CD14-positive monocyte (primary cell): ENCODE measurements around the gene MSMO1. TPM values are rescaled to one million over a fixed set of nuclear protein-coding genes. Genes with fewer than 3 reads are reported as not detected.

Experiments used
- DNase-seq, 3 donors: peaks; one replicate each; pipeline ENCODE4 v3.0.0-alpha.2; 2011 to 2022
- H2AFZ ChIP-seq: 2 replicates; pipeline ENCODE4 v1.6.0; 2012; ENCODE audit warnings: mild to moderate bottlenecking, low read depth, low read length, inconsistent platforms; ENCODE audit not compliant: insufficient read depth, poor library complexity, severe bottlenecking
- H3K27ac ChIP-seq, 2 donors: 1 replicate in 1 of 2; 2 replicates in 1 of 2; pipeline ENCODE4 v1.5.1; 2012 to 2013; ENCODE audit warnings: low read length in 2 of 2, control low read depth in 1 of 2, inconsistent platforms in 1 of 2, low read depth in 1 of 2, mild to moderate bottlenecking in 1 of 2
- H3K27me3 ChIP-seq, 2 donors: one replicate each; pipeline versions ENCODE4 v1.6.0 to v1.6.1; 2011 to 2013; ENCODE audit warnings: low read length in 2 of 2; ENCODE audit not compliant: control insufficient read depth in 2 of 2, insufficient read depth in 2 of 2
- H3K36me3 ChIP-seq, 2 donors: replicated peaks in 1 of 2; 1 replicate in 1 of 2; 2 replicates in 1 of 2; pipeline versions ENCODE4 v1.5.1 to v1.6.1; 2012 to 2013; ENCODE audit warnings: low read length in 2 of 2, control low read depth in 1 of 2, inconsistent platforms in 1 of 2, mild to moderate bottlenecking in 1 of 2; ENCODE audit not compliant: insufficient read depth in 2 of 2, control insufficient read depth in 1 of 2
- H3K4me1 ChIP-seq, 2 donors: 1 replicate in 1 of 2; 2 replicates in 1 of 2; pipeline versions ENCODE4 v1.5.1 to v1.6.1; 2012 to 2013; ENCODE audit warnings: low read length in 2 of 2, control low read depth in 1 of 2, inconsistent platforms in 1 of 2, mild to moderate bottlenecking in 1 of 2, moderate library complexity in 1 of 2; ENCODE audit not compliant: insufficient read depth in 2 of 2, control insufficient read depth in 1 of 2
- H3K4me2 ChIP-seq: replicated peaks from 2 replicates; pipeline ENCODE3; 2012; ENCODE audit warnings: low read length, moderate library complexity, mild to moderate bottlenecking; ENCODE audit not compliant: poor library complexity, severe bottlenecking; ENCODE audit errors: extremely low read depth
- H3K4me3 ChIP-seq, 3 experiments: fragments of 200-600 bp in 1 of 3; sonication (generic) in 1 of 3; replicated peaks in 1 of 3; 1 replicate in 2 of 3; 2 replicates in 1 of 3; pipeline ENCODE4 v1.5.1; 2011 to 2013; ENCODE audit warnings: low read length in 3 of 3, mild to moderate bottlenecking in 3 of 3, control low read depth in 2 of 3, low read depth in 2 of 3, inconsistent platforms in 1 of 3, moderate library complexity in 1 of 3
- H3K79me2 ChIP-seq: 2 replicates; pipeline ENCODE4 v1.6.0; 2012; ENCODE audit warnings: mild to moderate bottlenecking, control low read depth, inconsistent platforms, low read length, moderate library complexity; ENCODE audit not compliant: insufficient read depth
- H3K9ac ChIP-seq: 2 replicates; pipeline ENCODE4 v1.6.0; 2017; ENCODE audit warnings: low read length, mild to moderate bottlenecking; ENCODE audit not compliant: insufficient read depth, poor library complexity, severe bottlenecking
- H3K9me3 ChIP-seq, 2 donors: replicated peaks in 1 of 2; 1 replicate in 1 of 2; 2 replicates in 1 of 2; pipeline versions ENCODE4 v1.5.1 to v1.6.1; 2012 to 2013; ENCODE audit warnings: low read length in 2 of 2, control low read depth in 1 of 2; ENCODE audit not compliant: control insufficient read depth in 1 of 2, insufficient read depth in 1 of 2
- H4K20me1 ChIP-seq: 2 replicates; pipeline ENCODE4 v1.6.0; 2012; ENCODE audit warnings: mild to moderate bottlenecking, low read length, control low read depth, moderate library complexity; ENCODE audit not compliant: insufficient read depth
- H3K27ac Mint-ChIP-seq, 7 donors: one replicate each; pipeline ENCODE4 v1.8.0; 2020; ENCODE audit warnings: mild to moderate bottlenecking in 7 of 7, mixed read lengths in 7 of 7, moderate library complexity in 6 of 7, inconsistent platforms in 2 of 7
- H3K27me3 Mint-ChIP-seq, 3 donors: one replicate each; pipeline ENCODE4 v1.8.0; 2021 to 2022; ENCODE audit warnings: low read depth in 3 of 3, mild to moderate bottlenecking in 3 of 3, mixed read lengths in 3 of 3, moderate library complexity in 3 of 3, inconsistent platforms in 1 of 3
- H3K36me3 Mint-ChIP-seq, 2 donors: one replicate each; pipeline ENCODE4 v1.8.0; 2020; ENCODE audit warnings: mixed read lengths in 2 of 2, inconsistent platforms in 1 of 2, mild to moderate bottlenecking in 1 of 2
- H3K4me1 Mint-ChIP-seq: one replicate; pipeline ENCODE4 v1.8.0; 2020; ENCODE audit warnings: mild to moderate bottlenecking, mixed read lengths
- H3K4me3 Mint-ChIP-seq, 2 donors: one replicate each; pipeline ENCODE4 v1.8.0; 2020; ENCODE audit warnings: mild to moderate bottlenecking in 2 of 2, mixed read lengths in 2 of 2, moderate library complexity in 1 of 2
- H3K9me3 Mint-ChIP-seq, 7 donors: one replicate each; pipeline ENCODE4 v1.8.0; 2020 to 2022; ENCODE audit warnings: mixed read lengths in 7 of 7, mild to moderate bottlenecking in 6 of 7, moderate library complexity in 6 of 7, inconsistent platforms in 2 of 7
- WGBS: methylation state at CpG from one replicate; pipeline ENCODE4 v1.1.5; 2013; ENCODE audit warnings: missing lambda C conversion rate; ENCODE audit not compliant: insufficient coverage; 5-methylcytosine and 5-hydroxymethylcytosine counted together
- intact Hi-C, 2 donors: fragments of 100-400 bp; cut with micrococcal nuclease; formaldehyde crosslinking; loops; one replicate each; pipeline versions ENCODE4 v1.15.0 to v1.15.1; 2023
- polyA plus RNA-seq, 3 donors: library from polyadenylated mRNA; depleted of rRNA in 1 of 3; unstranded in 2 of 3; stranded (reverse) in 1 of 3; fragments of 300-500 nt in 2 of 3; fragments of >200 nt in 1 of 3; fragmentation: Illumina TruSeq in 2 of 3; gene quantifications; 1 replicate in 2 of 3; 2 replicates in 1 of 3; pipeline ENCODE4 v1.2.3, GENCODE V29; 2012 to 2021
- TF ChIP-seq, protein P1 (sequence below): fragments of 200-600 bp; IDR thresholded peaks from one replicate; pipeline ENCODE4 v1.8.0; 2022; ENCODE audit warnings: antibody characterized with exemption, mild to moderate bottlenecking

MSMO1 gene
- polyA plus RNA-seq, 3 donors: 3.1 to 7.6 (median 6.0) TPM

DNA sequence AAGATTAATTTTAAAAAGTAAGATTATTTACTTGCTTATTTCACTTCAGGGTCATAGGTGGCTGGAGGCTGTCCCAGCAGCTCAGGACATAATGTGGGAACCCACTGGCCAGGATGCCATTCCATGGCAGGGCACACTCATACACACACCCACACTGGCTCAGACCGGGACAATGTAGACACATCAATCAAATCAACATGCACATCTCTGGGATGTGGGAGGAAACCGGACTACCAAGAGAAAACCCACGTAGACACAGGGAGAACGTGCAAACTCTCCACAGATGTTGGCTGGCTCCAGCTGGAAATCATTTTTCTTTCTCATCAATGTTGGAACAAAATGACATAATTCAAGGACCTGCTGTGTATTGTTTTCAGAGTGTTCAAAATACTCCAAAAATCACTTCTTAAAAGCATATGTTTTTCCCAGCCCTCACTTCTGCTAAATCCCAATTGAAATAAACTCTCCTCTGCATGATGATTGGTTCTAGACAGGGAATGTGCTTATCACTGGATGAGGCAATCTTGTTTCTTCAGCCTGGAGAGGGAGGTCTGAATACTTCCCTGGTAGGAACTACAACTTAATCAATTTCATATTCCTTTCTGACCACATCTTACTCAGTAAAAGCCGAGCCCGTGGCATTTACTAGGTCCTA, 32.7 kb downstream of the MSMO1 start:
- Mint-ChIP-seq H3K4me1 (peaks cover 58% of the 10 kb centered on the region), H3K9me3 (no peaks in the 10 kb centered on the region), H3K27ac (peak overlapping the region in 5 of 7 donors; percentile 63 to 77 (median 65)), H3K36me3 (no peaks in the 10 kb centered on the region), H3K27me3 (peaks cover 0 to 1% (median 0%) of the 10 kb centered on the region in 3 donors), H3K4me3 (peak overlapping the region in 1 of 2 donors; percentile 33)
- peak in 2 of 3 donors; percentile 12 to 18 for DNase-seq
- H3K27ac ChIP-seq: no peak overlapping the region
- no peaks in the 10 kb centered on the region for H3K36me3 ChIP-seq
- 20% methylated on average over 2 of the region's 6 CpGs for WGBS
- H3K27me3 ChIP-seq: no peaks in the 10 kb centered on the region
- peak overlapping the region; percentile 22 for H2AFZ ChIP-seq
- H3K79me2 ChIP-seq: no peaks in the 10 kb centered on the region
- TF ChIP-seq, protein P1, sequence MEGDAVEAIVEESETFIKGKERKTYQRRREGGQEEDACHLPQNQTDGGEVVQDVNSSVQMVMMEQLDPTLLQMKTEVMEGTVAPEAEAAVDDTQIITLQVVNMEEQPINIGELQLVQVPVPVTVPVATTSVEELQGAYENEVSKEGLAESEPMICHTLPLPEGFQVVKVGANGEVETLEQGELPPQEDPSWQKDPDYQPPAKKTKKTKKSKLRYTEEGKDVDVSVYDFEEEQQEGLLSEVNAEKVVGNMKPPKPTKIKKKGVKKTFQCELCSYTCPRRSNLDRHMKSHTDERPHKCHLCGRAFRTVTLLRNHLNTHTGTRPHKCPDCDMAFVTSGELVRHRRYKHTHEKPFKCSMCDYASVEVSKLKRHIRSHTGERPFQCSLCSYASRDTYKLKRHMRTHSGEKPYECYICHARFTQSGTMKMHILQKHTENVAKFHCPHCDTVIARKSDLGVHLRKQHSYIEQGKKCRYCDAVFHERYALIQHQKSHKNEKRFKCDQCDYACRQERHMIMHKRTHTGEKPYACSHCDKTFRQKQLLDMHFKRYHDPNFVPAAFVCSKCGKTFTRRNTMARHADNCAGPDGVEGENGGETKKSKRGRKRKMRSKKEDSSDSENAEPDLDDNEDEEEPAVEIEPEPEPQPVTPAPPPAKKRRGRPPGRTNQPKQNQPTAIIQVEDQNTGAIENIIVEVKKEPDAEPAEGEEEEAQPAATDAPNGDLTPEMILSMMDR: no peak
- peak overlapping the region in 1 of 3 experiments; percentile 25 for H3K4me3 ChIP-seq
- peaks cover 32 to 46% of the 10 kb centered on the region in 2 donors for H3K4me1 ChIP-seq
- intact Hi-C loops: no loop called here
- peak overlapping the region; percentile 37 for H3K4me2 ChIP-seq
- H3K9me3 ChIP-seq: no peaks in the 10 kb centered on the region
- no peaks in the 10 kb centered on the region for H4K20me1 ChIP-seq
- H3K9ac ChIP-seq: no peak overlapping the region

- Histone ChIP-seq H4K20me1 (no peaks in the 10 kb centered on the region), H3K36me3 (no peaks in the 10 kb centered on the region), H3K27ac (no peak overlapping the region), H3K9me3 (no peaks in the 10 kb centered on the region), H3K27me3 (no peaks in the 10 kb centered on the region), H2AFZ (no peak overlapping the region), H3K4me3 (no peak overlapping the region), H3K4me1 (peaks cover 32 to 46% of the 10 kb centered on the region in 2 donors), H3K4me2 (no peak overlapping the region), H3K79me2 (no peaks in the 10 kb centered on the region), H3K9ac (no peak overlapping the region)
- DNase-seq: no peak
- 89% methylated on average over 6 of the region's 7 CpGs for WGBS
- Mint-ChIP-seq H3K9me3 (no peaks in the 10 kb centered on the region), H3K27me3 (peaks cover 0 to 1% (median 0%) of the 10 kb centered on the region in 3 donors), H3K4me3 (no peak overlapping the region), H3K36me3 (no peaks in the 10 kb centered on the region), H3K27ac (peak overlapping the region in 1 of 7 donors; percentile 1), H3K4me1 (peaks cover 49% of the 10 kb centered on the region)
- intact Hi-C loops: no loop called here
- TF ChIP-seq, protein P1: no peak
Observed at GRCh38 chr4:165360985-165361670, 33.7 kb downstream of the MSMO1 start.
